ENCODE results near the gene ZNF124.
"Not testable (repeated sequence)": the region's sequence is repeated elsewhere in the genome, so short reads cannot be mapped to it uniquely, and the experiment has no call there.

The ZNF124 gene

DNA sequence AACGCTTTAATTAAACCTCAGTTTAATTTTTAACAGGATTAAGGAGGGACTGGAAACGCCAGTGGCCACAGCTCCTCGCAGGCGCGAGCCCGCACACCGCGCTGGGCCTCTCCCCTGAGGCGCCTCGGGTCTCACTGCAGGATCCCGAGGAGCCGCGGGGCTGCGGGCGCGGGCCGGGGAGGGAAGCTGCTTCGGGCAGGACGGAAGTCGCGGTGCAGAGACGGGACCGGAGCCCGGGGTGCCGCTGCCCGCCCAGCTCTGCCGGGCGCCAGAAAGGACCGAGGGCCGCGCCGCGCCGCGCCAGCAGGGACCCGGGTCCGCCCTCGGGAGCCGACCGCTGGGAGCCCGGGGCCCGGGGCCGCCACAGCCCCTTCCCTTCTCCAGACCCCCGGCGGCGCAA is 377 bp downstream of the ZNF124 start:
- not testable (repeated sequence) for DNase-seq

DNA sequence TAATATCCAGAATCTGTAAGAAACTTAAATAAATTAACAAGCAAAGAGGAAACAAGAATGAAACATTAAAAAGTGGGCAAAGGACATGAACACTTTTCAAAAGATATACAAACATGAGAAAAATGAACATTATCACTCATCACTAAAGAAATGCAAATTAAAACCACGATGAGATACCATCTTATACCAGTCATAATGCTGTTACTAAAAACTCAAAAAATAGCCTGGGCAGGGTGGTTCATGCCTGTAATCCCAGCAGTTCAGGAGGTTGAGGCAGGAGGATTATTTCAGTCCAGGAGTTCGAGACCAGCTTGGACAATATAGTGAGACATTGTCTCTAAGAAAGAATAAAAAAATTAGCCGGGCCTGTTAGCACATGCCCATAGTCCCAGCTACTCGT is 6.1 kb downstream of the ZNF124 start:
- DNase-seq, result no peak

DNA sequence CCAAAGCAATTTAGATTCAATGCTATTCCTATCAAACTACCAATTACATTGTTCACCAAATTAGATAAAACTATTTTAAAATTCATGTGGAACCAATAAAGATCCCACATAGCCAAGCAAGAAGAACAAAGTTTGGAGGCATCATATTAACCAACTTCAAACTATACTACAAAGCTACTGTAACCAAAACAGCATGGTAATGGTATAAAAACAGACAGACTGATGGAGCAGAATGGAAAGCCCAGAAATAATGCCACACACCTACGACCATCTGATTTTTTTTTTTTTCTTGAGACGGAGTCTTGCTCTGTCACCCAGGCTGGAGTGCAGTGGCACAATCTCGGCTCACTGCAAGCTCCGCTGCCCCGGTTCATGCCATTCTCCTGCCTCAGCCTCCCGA is 7.1 kb downstream of the ZNF124 start:
- no peak for DNase-seq

DNA sequence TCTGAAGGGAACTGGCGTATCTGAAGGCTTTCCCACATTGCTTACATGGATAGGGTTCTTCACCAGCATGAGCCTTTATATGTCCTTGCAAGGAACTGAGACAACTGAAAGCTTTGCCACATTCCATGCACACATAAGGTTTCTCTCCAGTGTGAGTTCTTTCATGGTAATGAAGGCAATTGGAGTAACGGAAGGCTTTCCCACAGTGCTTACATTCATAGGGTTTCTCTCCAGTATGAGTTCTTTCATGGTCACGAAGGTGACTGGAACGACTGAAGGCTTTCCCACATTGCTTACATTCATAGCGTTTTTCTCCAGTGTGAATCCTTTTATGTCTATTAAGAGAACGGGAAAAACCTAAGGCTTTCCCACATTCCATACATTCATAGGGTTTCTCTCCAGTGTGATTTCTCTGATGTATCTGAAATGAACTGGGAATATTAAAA is 15.0 kb downstream of the ZNF124 start:
- DNase-seq, result no peak

DNA sequence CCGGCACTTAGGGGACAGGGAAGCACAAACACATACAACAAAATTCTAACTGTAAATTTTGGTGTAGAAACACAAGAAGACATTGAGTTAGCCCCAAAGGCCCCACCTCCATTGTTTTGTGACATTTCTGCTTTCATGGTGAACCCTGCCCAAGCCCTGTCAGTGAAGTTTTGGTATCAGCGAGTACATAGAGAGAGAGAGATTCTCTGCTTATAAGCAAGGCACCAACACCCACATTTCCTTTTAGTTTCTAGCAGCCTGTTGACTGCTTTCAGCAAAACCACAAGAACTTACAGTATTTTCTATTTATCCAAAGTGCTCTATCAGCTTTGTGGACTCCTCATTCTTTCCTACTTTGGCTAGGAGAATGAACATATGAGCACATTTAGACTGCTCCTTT is 24.0 kb downstream of the ZNF124 start:
- DNase-seq, result no peak

DNA sequence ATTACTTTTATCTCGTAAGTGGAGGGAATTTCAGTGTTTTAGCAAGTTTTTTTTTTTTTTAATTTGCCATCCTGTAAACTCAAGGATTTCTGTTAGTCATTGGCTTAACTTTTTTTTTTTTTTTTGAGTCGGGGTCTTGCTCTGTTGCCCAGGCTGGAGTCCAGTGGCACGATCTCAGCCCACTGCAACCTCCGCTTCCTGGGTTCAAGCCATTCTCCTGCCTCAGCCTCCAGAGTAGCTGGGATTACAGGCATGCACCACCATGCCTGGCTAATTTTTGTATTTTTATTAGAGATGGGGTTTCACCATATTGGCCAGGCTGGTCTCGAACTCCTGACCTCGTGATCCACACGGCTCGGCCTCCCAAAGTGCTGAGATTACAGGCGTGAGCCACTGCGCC is 24.7 kb downstream of the ZNF124 start:
- DNase-seq, result not testable (repeated sequence)

DNA sequence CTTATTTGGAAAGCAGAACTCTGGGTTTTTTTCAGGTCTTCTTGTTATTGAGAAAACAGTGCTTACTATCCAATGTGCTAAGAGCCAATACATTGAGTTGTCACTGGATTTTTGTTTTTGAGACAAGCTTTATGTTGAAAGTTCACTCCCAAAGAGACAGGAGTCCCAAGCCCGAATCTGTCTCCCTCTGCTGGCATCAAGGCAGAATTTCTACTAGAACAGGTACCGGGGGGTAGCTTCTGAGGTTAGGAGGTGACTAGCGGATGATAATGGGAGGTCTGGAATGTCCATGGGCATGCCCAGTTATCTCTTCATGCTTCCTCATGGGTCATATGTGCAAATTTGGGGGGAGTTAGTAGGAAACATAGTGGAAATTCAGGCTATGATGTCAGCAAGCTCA is 25.1 kb downstream of the ZNF124 start:
- DNase-seq, result no peak

DNA sequence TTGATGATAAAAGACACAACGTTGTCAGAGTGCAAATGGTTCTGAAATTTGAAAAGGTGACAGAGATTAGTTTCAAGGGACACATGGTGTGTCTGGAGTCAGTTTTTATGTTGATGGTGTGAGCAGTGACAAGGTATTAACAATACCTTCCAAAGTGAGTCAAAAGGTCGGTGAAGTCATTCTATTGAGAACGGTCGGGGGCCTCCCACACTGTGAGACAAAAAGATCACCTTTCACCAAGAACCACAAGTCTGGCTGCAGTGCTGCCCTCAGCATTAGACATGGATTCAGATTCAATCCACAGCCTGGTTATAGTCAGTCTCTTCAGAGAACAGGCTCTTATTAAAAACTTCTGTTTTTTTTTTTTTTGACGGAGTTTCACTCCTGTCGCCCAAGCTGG is 26.5 kb downstream of the ZNF124 start:
- DNase-seq, result no peak

DNA sequence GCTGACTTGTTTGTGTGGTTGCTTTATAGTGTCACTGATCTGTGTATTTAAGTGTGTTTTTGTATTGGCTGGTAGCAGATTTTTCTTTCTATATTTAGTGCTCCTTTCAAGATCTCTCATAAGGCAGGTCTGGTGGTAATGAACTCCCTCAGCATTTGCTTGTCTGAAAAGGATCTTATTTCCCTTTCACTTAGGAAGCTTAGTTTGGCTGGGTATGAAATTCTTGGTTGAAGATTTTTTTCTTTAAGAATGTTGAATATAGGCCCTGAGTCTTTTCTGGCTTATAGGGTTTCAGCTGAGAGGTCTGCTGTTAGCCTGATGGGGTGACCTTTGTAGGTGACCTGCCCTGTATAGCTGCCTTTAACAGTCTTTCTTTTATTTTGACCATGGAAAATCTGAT is 32.3 kb downstream of the ZNF124 start:
- not testable (repeated sequence) for DNase-seq

DNA sequence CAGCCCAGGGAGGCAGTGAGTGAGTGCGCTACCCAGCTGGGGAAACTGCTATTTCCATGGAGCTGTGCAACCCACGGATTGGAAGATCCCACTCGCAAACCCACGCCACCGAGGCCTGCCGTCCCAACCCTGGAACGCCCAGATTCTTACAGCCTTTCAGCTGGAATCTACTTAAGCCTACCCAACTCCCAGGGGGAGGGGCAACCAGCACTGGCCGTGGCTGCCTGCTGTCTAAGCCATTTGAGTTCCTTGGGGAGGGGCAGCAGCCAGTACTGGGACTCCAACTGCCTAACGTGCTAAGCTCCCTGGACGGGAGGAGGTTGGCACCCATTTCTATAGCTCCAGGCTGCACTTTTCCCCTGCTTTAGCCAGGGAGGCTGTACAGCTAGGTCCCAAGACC is 40.6 kb downstream of the ZNF124 start:
- no peak for DNase-seq

DNA sequence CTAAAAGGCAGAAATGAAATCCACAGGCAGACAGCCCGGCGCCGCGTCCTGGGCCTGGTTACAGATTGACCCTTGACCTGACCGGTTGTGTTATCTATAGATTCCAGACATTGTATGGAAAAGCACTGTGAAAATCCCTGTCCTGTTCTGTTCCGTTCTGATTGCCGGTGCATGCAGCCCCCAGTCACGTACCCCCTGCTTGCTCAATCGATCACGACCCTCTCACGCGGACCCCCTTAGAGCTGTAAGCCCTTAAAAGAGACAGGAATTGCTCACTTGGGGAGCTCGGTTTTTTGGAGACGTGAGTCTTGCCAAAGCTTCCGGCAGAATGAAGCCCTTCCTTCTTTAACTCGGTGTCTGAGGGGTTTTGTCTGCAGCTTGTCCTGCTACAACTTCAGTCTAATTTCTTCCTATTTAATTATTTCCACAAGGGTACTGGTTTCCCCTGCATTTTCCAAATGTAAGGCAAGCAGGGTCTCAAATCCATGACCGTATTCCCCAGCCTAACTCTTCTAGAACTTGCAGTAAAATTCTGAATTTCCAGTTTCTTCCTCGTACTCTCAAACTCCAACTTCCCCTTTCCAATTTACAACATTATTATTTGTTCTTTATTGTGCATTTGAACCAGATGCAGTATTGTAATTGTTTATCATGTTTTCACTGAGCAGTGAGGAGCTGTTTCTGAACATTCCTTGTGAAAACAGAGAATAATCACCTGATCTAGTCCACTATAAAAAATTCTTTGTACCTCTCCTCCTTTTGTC is 44.1 kb downstream of the ZNF124 start:
- DNase-seq, result not testable (repeated sequence)

DNA sequence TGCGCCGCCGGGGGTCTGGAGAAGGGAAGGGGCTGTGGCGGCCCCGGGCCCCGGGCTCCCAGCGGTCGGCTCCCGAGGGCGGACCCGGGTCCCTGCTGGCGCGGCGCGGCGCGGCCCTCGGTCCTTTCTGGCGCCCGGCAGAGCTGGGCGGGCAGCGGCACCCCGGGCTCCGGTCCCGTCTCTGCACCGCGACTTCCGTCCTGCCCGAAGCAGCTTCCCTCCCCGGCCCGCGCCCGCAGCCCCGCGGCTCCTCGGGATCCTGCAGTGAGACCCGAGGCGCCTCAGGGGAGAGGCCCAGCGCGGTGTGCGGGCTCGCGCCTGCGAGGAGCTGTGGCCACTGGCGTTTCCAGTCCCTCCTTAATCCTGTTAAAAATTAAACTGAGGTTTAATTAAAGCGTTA is 45.2 kb downstream of the ZNF124 start:
- DNase-seq, result not testable (repeated sequence)

DNA sequence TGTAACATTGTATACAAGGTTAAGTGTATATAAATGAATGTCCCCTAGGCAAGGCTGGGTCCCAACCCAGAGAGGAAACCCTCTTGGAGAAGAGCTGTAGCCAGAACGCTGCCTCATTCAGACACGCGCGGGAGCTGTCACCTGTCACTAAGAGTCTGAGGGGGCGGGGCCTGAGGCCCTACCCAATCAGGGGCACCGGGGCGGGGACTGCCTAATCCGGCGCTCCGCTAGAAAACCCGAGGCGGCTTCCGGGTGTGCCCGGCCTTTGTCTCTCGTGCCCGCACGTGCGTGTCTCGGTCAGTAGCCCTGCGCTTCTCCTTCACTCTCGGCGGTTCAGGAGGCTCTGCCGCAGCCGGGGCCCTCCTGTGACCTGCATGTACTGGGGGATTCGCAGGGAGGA is 45.7 kb downstream of the ZNF124 start:
- DNase-seq, result not testable (repeated sequence)

DNA sequence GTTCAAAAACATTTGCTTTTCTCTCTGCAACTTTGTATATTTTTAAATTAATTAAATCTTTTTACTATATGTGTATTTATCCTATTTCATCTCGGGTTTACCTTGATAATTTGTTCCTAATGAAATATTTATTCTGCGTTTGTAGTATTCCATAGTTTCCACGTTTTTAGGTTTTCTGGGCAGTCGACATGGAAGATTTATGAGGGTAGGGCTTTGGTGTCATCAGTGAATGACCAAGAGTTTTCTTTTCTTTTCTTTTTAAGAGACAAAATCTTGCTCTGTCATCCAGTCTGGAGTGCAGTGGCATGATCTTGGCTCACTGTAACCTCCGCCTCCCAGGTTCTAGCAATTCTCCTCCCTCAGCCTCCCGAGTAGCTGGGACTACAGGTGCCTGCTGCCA is 50.4 kb downstream of the ZNF124 start:
- no peak for DNase-seq

DNA sequence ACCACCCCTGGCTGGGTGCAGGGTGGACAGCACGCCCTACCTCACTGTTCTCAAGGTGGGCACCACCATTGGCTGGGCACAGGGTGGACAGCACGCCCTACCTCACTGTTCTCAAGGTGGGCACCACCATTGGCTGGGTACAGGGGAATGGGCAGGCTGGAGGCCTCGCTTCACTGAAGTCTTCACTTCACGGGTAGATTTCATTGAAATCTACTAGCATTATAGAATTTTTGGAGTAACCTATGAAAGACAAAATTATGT is 51.5 kb downstream of the ZNF124 start:
- not testable (repeated sequence) for DNase-seq

DNA sequence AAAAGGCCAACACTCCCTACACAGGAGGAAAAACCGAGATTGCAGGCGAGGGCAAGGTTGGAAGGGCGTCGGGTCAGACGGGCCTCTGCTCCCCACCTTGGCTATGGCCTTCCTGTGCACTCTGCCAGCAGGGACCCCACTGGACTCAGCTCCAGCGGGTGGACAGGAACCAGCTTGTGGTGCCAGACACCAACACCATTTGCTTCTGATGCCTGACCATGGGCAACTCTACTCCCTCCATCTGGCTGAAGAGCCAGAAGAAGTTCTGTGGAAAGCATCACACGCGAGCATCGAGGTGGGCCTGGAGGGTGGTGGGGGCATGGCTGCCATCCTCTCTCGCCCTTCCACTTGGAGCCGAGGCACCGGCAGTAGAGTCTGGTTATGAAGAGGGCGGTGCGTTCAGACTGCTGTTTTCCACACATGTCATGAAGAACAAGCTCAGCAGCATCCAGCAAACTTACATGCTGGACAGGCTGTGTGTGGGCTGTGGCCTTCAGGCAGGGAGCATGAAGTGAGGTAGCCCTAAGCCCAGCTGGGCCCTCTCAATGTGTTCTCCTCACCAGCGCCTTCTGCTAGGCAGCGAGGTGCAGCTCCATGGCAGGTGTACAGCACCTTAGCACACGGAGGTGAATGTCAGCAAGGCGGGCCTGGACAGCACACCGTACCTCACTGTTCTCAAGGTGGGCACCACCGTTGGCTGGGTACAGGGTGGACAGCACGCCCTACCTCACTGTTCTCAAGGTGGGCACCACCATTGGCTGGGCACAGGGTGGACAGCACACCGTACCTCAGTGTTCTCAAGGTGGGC is 52.0 kb downstream of the ZNF124 start:
- DNase-seq, result no peak

DNA sequence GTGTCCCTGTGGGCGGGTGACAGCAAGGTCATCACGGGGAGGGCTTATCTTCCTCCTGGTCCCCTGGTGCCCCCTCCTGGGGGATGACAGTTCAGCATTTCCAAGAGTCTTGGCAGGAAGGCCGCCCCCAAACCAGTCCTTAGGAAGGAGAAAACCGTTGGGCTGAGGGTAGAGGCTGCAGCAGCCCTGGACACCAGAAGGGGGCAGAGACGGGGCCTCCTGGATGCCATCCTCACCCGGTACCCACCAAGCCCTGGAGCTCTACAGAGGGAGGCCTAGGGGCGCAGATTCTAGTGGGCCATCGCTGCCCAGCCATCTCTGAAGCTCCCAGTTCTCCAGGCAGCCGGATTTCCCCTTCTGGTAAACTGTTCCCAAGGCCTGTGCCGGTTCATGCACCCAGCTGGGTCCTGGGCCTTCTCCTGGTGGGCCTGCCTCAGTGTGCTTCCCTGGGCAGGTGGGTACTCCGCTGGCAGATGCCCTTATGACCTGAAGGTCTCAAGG is 52.8 kb downstream of the ZNF124 start:
- DNase-seq, result peak; percentile 32

DNA sequence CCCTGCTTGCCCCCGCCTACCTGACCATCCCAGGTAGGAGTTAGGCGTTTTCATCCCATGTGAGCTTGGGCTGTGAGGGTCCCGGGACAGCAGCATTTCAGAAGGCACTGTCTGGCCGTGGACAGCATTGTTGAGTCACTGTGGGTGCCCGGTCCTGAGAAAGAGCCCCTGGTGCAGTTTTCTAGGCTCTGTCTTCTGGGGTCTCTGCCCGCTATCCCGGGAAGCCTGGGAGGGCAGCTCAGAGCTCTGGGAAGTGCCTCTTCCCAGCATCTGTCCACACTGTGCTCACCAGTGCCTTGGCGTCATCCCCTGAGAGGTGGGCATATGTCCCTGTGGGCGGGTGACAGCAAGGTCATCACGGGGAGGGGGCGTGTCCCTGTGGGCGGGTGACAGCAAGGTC is 56.3 kb downstream of the ZNF124 start:
- no peak for DNase-seq

DNA sequence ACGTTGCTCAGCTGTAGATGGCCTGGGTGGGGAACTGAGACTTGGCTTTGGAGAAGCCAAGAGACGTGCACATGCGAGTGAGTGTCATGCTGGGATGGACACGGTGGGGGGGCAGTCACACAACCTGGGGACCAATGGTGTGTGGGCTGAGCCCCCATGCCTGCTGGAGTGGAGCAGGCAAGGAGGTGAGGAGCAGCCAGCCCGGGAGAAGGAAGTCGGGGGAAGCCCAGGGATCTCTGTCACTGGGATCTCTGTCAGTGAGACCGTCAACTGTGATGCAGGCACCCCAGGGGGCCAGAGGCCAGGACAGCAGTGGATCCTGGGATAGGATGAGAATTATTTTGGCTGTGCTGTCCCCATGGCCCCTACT is 56.7 kb downstream of the ZNF124 start:
- DNase-seq, result no peak

DNA sequence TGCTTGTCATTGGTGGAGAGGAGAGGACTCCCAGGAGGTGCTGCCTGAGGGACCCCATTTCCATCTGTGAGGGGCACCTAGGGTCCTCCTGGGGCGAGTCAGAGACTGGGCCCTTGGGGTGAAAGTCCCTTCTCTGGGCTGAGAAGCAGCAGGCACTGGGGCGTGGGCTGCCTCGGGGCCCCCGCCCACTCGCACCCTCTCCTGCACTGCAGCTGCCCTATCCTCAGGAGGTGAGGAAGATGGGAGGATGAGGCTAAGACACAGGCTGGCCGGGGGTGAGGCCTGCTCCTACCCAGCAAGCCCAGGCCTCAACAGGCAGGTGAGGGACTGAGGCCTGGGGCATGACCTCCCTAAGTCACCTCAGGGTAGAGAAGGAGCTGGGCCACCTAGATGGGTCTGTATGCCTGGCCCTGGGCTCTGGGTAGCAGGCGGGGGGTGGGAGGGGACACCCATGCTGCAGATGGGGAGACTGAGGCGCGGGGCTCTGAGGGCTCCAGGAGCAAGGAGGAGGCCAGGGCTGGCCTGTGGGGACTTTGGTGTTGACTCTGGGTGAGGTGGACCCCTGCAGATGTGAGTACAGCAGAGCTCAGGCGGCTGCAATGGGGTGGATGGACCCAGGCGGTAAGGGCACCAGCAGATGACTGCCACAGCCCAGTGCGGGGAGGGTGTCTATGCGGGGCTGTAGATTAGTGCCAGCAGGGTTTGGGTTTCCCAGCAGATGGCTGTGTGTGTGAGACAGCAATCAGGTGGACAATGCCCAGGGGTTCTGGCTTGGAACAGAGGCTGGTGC is 57.3 kb downstream of the ZNF124 start:
- DNase-seq, result no peak

DNA sequence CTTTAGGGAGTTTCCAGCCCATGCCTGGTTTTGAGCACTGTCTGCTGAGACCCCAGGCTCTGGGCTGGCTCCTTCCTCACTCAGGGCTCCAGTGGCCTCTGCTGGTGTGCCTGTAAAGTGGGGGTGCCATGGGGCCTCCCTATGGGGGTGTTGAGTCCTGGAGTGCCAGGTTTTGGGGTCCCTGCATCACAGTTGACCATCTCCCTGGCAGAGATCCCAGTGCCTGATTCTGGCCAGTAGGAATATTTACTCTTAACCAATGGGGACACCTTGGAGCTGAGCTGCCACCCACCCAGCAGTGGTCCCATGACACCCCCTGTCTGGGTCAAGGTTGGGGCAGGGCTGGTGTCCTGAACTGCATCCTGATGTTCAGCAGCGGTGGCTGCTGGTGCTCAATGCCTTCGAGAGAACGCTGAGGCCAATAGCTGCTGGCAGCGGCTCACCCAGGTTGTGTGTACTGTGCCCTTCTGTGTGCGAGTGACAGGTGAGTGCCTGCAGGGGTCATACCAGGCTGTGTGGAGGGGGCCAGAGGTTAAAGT is 58.0 kb downstream of the ZNF124 start:
- DNase-seq, result no peak

DNA sequence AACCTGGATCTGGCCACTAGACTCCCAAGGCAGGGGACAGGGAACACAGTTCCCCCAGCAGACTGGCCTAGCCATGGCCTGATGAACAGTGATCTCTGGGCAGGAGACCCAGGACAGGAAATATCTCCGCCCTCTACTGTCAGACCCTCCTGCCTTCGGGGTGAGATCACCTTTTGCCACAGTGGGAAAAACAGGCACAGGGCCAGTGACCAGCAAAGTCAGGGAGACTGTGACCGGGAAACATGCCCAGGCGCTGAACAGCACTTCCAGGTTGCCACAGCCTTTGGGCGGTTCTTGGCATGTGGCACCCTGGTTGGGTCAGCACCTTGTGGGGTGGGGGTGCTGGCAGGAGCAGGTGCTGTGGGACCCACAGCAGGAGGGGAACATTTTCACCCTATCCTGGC is 58.7 kb downstream of the ZNF124 start:
- DNase-seq, result no peak

DNA sequence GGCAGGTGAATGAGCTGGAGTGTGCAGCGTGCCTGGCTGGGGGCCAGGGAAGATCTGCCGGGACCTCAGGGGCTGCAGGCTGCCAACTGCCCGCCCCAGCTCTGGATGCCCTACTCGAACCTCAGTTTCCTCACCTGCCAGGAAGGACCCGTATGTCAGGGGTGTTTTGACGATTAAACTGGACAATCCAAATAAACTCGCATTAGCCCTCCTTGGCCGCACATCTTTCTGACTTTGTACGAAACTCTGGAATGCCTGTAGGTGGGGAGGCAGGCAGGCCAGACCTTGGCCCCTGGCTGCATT is 59.4 kb downstream of the ZNF124 start:
- no peak for DNase-seq
